ENCODE data around the gene MAST2. TPM values are rescaled to one million over a fixed set of nuclear protein-coding genes. Genes with fewer than 3 reads are reported as not detected.
"Not testable (repeated sequence)": the region's sequence is repeated elsewhere in the genome, so short reads cannot be mapped to it uniquely, and the experiment has no call there.

Gene MAST2
- total RNA-seq, 2 donors from 2014 or later: 44.5 to 52.1 TPM

DNA sequence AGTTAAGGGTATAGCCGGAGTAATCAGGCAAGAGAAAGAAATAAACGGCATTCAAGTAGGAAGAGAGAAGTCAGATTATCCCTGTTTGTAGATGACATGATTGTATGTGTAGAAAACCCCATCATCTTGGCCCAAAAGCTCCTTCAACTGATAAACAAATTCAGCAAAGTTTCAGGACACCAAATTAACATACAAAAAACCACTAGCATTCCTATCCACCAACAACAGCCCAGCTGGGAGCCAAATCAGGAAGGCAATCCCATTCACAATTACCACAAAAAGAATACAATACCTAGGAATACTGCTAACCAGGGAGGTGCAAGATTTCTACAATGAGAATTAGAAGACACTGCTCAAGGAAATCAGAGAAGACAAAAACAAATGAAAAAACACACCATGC, 45.3 kb downstream of the MAST2 start:
- Histone ChIP-seq H3K27ac (no peak overlapping the region), H3K4me1 (no peaks in the 10 kb centered on the region), H3K9me3 (peaks cover 0 to 5% of the 10 kb centered on the region in 2 donors), H3K4me3 (no peak overlapping the region), H3K27me3 (no peaks in the 10 kb centered on the region), H3K36me3 (no peaks in the 10 kb centered on the region)
- no peak for TF ChIP-seq CTCF (IDR thresholded peaks at IDR 0.05)
- no peak for DNase-seq (ENCODE audit: low spot score)

- Histone ChIP-seq H3K27me3 (no peaks in the 10 kb centered on the region), H3K27ac (no peak overlapping the region), H3K9me3 (peaks cover 0 to 5% of the 10 kb centered on the region in 2 donors), H3K4me3 (no peak overlapping the region), H3K4me1 (no peaks in the 10 kb centered on the region), H3K36me3 (no peaks in the 10 kb centered on the region)
- DNase-seq (ENCODE audit: low spot score): no peak
- TF ChIP-seq CTCF (IDR thresholded peaks at IDR 0.05): no peak
Observed at GRCh38 chr1:45850017-45850416, 46.6 kb downstream of the MAST2 start.

- no peak for TF ChIP-seq CTCF (IDR thresholded peaks at IDR 0.05)
- Histone ChIP-seq H3K27me3 (no peaks in the 10 kb centered on the region), H3K27ac (no peak overlapping the region), H3K9me3 (peaks cover 0 to 5% of the 10 kb centered on the region in 2 donors), H3K36me3 (no peaks in the 10 kb centered on the region), H3K4me3 (no peak overlapping the region), H3K4me1 (no peaks in the 10 kb centered on the region)
- DNase-seq (ENCODE audit: low spot score): no peak
Observed at GRCh38 chr1:45854724-45855123, 51.3 kb downstream of the MAST2 start.

DNA sequence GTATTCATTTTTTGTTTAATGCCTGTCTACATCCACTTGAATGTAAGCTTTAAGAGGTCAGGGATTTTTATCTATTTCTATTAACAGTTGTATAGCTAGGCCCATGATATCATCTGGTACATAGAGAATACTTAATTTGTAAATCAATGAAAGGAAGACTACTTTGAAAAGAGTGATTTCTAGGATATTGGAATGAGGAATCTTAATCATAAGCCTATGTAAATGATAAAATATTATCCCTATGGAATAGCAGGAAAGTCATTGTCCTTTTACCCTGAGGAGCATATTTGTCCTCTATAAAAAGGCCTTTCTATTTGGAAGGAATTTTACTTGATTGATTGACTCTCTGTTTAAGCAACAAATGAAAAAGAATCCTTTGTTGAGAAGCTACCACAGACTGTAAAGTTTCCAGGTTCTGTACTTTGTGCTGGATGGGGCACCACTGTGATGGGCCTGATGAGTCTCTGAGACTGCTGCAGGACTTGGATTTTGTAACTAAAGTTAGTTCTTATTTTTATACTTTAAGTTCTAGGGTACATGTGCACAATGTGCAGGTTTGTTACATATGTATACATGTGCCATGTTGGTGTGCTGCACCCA, 53.8 kb downstream of the MAST2 start:
- TF ChIP-seq CTCF (IDR thresholded peaks at IDR 0.05): no peak
- Histone ChIP-seq H3K36me3 (no peaks in the 10 kb centered on the region), H3K9me3 (no peaks in the 10 kb centered on the region), H3K4me3 (no peak overlapping the region), H3K27ac (no peak overlapping the region), H3K27me3 (no peaks in the 10 kb centered on the region), H3K4me1 (no peaks in the 10 kb centered on the region)
- DNase-seq (ENCODE audit: low spot score): no peak

DNA sequence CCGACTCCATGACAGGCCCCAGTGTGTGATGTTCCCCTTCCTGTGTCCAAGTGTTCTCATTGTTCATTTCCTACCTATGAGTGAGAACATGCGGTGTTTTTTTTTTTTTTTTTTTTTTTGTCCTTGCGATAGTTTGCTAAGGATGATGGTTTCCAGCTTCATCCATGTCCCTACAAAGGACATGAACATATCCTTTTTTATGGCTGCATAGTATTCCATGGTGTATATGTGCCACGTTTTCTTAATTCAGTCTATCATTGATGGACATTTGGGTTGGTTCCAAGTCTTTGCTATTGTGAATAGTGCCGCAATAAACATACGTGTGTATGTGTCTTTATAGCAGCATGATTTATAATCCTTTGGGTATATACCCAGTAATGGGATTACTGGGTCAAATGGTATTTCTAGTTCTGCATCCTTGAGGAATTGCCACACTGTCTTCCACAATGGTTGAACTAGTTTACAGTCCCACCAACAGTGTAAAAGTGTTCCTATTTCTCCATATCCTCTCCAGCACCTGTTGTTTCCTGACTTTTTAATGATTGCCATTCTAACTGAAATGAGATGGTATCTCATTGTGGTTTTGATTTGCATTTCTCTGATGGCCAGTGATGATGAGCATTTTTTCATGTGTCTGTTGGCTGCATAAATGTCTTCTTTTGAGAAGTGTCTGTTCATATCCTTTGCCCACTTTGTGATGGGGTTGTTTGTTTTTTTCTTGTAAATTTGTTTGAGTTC, 54.5 kb downstream of the MAST2 start:
- not testable (repeated sequence) for H3K27me3 ChIP-seq; H3K4me1 ChIP-seq; H3K4me3 ChIP-seq; H3K9me3 ChIP-seq; DNase-seq (ENCODE audit: low spot score); H3K36me3 ChIP-seq; H3K27ac ChIP-seq

DNA sequence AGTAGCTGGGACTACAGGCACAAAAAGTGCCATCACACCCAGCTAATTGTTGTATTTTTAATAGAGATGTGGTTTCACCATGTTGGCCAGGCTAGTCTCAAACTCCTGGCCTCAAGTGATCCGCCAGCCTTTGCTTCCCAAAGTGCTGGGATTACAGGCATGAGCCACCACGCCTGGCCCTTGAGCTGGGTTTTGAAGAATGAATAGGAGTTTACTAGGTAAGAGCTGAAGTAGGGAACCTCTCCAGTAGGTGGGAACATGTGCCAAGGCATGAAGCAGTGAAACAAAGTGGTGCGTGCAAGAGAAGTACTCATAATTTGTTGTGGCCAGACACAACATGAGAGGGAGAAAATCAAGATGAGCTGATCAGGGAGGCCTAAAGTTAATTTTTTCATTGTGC, 55.8 kb downstream of the MAST2 start:
- H3K27ac ChIP-seq: no peak overlapping the region
- no peaks in the 10 kb centered on the region for H3K9me3 ChIP-seq
- no peak overlapping the region for H3K4me3 ChIP-seq
- no peak for TF ChIP-seq CTCF (IDR thresholded peaks at IDR 0.05)
- H3K27me3 ChIP-seq: no peaks in the 10 kb centered on the region
- DNase-seq (ENCODE audit: low spot score): no peak
- no peaks in the 10 kb centered on the region for H3K36me3 ChIP-seq
- H3K4me1 ChIP-seq: peaks cover 0 to 13% of the 10 kb centered on the region in 2 donors

Data from right atrium auricular region (tissue), 2 donors.